HG02623 (cell line): ENCODE measurements around the gene MED6.

Source experiments
- ATAC-seq: cut with Tn5 transposase; IDR thresholded peaks from one replicate; pipeline ENCODE4 v1.9.1; 2021; ENCODE audit warnings: moderate library complexity; ENCODE audit not compliant: unreplicated experiment

MED6 gene, protein sequence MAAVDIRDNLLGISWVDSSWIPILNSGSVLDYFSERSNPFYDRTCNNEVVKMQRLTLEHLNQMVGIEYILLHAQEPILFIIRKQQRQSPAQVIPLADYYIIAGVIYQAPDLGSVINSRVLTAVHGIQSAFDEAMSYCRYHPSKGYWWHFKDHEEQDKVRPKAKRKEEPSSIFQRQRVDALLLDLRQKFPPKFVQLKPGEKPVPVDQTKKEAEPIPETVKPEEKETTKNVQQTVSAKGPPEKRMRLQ

GRCh38 chr14:70600382-70601157 is at the start of gene MED6:
TSS of gene MED6 (minus strand) at chr14:70600655. CDS start at chr14:70600637, 18 bp downstream.
- ATAC-seq, result peak; percentile 90

DNA sequence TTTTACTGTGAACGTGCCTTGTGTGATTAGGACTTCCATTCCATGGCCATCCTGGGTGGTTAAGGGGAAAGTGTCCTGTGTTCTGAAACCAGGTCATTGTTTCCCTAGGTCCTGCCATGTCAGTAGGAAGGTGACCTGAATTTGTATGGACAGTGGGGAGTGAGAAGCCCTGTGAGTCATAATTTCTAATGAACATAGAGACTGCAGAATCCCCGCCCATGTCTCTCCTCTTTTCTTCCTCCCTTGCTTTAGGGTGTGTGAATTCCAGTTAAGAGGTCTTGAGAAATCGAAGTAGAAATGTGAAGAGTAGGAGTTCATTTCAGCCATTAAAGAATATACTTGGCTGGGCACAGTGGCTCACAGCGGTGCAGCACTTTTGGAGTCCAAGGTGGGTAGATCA is 49.3 kb upstream of the MED6 start:
- ATAC-seq, result no peak

DNA sequence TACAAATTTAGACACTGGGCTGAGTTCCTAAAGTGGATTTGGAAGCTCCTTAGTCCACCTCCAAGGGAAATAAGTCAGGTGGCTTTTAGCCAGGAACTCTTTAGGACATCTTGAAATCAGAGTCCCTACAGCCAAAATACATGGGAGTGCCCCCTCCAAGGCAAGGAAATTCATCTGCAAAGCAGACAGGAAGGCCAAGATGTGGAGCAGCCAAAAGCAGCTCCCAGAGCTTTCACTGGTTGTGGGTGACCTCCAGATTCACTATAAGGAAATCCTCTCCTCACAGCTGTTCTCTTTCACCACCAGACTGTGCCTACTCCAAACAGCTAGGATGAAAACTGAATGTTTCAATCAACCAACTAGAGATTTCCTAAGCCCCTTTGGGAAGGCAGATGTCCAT is 47.9 kb upstream of the MED6 start:
- ATAC-seq, result no peak

- ATAC-seq, result no peak
These were observed 46.2 kb upstream of the MED6 start for GRCh38 chr14:70646705-70647104.

- ATAC-seq, result no peak
These were observed 45.4 kb upstream of the MED6 start for GRCh38 chr14:70645892-70646291.

- ATAC-seq, result no peak
These were observed 43.5 kb upstream of the MED6 start for GRCh38 chr14:70643967-70644366.

DNA sequence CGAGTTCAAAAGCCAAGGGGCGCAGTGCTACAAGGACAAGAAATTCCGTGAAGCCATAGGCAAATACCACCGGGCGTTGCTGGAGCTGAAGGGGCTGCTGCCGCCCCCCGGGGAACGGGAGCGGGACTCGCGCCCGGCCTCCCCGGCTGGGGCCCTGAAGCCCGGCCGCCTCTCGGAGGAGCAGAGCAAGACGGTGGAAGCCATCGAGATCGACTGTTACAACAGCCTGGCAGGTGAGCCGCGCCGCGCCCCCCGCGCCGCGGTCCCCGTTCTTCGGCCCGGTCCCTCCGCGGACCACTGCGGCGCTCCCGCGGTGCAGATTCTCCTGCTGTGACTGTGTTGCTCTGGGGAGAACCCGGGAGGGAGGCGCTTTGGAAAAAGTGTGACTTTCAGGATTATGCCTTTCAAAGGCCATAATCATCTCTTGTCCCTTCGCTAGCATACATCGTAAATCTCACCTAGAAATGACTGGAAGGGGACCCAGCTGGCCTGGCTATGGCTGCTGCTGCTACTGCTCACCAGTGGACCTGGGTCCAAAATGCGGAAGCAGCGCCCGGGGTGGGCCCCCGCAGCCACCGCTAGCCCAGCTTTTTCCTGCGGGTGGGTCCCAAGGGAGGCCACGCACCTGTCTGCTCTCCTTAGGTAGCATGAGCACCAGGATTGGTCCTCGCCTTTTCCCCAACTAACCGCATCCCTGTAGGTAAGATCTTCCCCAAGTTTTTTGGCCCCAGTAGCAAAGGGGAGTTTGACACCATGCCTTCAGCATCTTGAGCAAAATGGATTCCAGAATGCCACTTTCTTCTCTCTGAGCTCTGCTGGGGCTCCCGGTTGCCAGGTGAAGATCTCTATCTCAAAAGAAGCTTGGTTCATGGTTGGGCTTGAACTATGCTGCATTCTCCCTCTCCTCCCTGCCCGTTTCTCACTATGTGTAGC is 42.1 kb upstream of the MED6 start:
- ATAC-seq, result no peak

- ATAC-seq, result no peak
These were observed 41.3 kb upstream of the MED6 start, which contains the start of gene TTC9 for GRCh38 chr14:70641548-70642302. TSS of gene TTC9 (plus strand) at chr14:70641916. CDS start at chr14:70642130, 214 bp downstream.

DNA sequence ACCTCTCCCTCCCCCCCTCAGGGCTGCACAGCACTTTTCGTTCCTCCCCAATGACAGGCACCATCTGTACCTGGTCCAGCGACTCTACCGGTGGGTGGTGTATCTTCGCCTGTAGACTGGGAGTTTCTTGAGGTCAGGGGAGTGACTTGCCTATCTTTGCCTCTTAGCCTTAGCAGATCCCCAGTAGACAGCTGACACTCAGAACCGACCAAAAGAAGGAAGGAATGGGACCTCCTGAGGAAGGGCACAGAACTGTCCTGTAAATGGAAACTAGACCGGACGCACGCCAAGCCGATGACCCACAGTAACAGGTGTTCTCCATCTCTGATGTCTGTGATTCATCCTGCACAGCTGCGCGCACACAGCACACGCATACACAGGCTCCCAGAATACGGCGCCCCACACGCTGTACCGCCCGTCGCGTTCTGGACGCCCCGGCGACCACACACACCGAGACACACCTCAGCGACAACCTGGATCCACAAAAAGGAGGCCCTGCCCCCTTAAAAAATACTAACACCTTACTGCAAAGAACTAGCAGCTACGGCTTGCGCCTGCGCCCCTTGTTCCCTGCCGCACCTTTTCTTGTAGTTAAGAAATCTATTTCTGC is 40.6 kb upstream of the MED6 start:
- ATAC-seq, result no peak

- no peak for ATAC-seq
These were observed 38.0 kb upstream of the MED6 start for GRCh38 chr14:70638416-70638815.

GRCh38 chr14:70635971-70636595 is 35.6 kb upstream of the MED6 start:
- ATAC-seq, result no peak

DNA sequence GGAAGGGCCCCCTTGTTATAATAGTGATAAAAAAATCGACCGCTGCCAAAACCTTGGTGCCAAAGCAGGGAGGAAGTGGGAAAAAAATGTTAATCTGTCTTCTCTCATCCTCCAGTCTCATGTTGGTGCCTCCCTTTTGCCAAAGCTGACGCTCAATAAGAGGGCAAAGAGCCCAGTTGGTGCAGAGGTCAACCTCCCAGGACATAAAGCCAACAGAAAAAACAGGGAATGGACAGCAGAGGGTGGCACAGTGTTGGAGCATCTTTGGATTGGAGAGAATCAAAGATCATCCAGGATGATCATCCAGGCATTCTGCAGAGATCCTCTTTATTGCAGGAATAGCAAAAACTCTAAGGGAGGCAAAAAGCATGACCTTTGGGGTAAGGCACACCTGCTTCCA is 31.5 kb upstream of the MED6 start:
- no peak for ATAC-seq

DNA sequence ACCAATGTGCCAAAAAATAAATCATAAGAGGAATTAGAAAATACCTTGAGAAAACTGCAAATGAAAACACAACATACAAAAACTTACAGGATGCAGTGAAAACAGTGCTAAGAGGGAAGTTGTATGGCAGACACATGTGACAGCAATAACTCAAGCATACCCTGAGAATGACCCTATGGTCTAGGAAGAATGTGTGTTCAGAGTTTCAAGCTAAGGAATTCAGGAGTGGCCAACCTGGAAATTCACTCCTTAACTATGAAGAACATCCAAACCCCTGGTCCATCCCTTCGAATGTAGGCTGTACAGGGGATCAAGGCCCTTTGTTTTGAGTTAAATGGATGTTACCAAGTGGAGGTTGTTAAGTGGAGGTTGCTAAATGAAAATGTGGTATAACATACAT is 24.5 kb upstream of the MED6 start:
- no peak for ATAC-seq

GRCh38 chr14:70622111-70622712 is 21.8 kb upstream of the MED6 start:
- ATAC-seq, result no peak

- no peak for ATAC-seq
These were observed 19.3 kb upstream of the MED6 start for GRCh38 chr14:70619708-70620107.

DNA sequence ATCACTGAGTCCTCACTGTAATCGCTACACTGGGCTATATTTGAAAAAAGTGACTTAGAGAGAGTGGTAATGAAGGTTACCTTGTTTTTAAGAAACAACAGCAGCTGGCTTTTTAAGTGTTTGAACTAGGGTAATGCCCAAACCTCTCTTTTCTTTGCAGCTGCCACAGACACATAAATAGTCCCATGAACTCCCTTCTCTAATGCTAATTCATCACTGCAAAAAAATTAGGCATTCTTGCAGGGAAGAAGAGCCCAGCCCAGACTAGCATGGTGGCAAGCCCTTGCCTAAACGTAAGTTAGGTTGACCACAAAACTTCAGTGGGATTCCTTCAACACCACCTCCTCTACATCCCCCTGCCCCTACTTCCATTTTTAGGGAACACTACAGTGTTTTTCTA is 17.9 kb upstream of the MED6 start:
- no peak for ATAC-seq

DNA sequence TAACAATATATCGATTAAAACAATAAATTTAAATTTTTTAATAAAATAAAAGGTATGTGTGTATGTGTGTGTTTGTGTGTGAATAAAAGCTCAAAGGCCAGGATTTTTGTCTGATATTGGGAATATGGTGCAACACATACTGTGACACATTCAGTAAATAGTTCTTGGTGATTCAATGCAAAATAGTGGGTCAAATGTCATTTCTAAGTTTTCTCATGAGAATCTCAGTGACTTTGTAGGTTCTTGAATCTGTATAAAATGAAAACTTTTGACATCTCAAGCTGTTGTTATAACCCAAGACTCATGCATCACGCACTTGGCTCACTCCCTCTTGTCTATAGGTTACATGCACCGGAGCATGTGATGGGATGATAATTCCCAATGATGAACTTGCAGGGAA is 16.2 kb upstream of the MED6 start:
- no peak for ATAC-seq

GRCh38 chr14:70611216-70611615 is 10.8 kb upstream of the MED6 start:
- no peak for ATAC-seq

- ATAC-seq, result no peak
These were observed 1.8 kb upstream of the MED6 start for GRCh38 chr14:70602254-70602653.
